ENCODE data around the gene SLC66A3. TPM values are rescaled to one million over a fixed set of nuclear protein-coding genes. Genes with fewer than 3 reads are reported as not detected.

SLC66A3 gene
- total RNA-seq, 1 donor from 2014 or later = 23.3 TPM

GRCh38 chr2:11142987-11143386, 12.3 kb upstream of the SLC66A3 start:
- TF ChIP-seq CTCF (IDR thresholded peaks at IDR 0.05) = no peak
- H3K27ac Mint-ChIP-seq (ENCODE audit: unreplicated experiment) = no peak overlapping the region
- no peaks in the 10 kb centered on the region for H3K9me3 Mint-ChIP-seq (ENCODE audit: unreplicated experiment)
- peaks cover 8% of the 10 kb centered on the region for H3K27me3 Mint-ChIP-seq (ENCODE audit: unreplicated experiment)
- peaks cover 15% of the 10 kb centered on the region for H3K4me1 Mint-ChIP-seq (ENCODE audit: unreplicated experiment)
- no peak overlapping the region for H3K4me3 Mint-ChIP-seq (ENCODE audit: unreplicated experiment)
- DNase-seq (ENCODE audit: extremely low spot score, unreplicated experiment) = no peak
- no peaks in the 10 kb centered on the region for H3K36me3 Mint-ChIP-seq (ENCODE audit: unreplicated experiment)

- Mint-ChIP-seq H3K9me3 (ENCODE audit: unreplicated experiment) (no peaks in the 10 kb centered on the region), H3K36me3 (ENCODE audit: unreplicated experiment) (no peaks in the 10 kb centered on the region), H3K4me3 (ENCODE audit: unreplicated experiment) (no peak overlapping the region), H3K27ac (ENCODE audit: unreplicated experiment) (no peak overlapping the region), H3K4me1 (ENCODE audit: unreplicated experiment) (peaks cover 15% of the 10 kb centered on the region), H3K27me3 (ENCODE audit: unreplicated experiment) (peaks cover 8% of the 10 kb centered on the region)
- no peak for TF ChIP-seq CTCF (IDR thresholded peaks at IDR 0.05)
- DNase-seq (ENCODE audit: extremely low spot score, unreplicated experiment) = no peak
Measured at GRCh38 chr2:11144077-11144737, 11.1 kb upstream of the SLC66A3 start.

GRCh38 chr2:11144738-11145079, 10.6 kb upstream of the SLC66A3 start:
- no peak overlapping the region for H3K4me3 Mint-ChIP-seq (ENCODE audit: unreplicated experiment)
- H3K4me1 Mint-ChIP-seq (ENCODE audit: unreplicated experiment) = peaks cover 15% of the 10 kb centered on the region
- H3K36me3 Mint-ChIP-seq (ENCODE audit: unreplicated experiment) = no peaks in the 10 kb centered on the region
- H3K27me3 Mint-ChIP-seq (ENCODE audit: unreplicated experiment) = peaks cover 8% of the 10 kb centered on the region
- no peak for DNase-seq (ENCODE audit: extremely low spot score, unreplicated experiment)
- no peak for TF ChIP-seq CTCF (IDR thresholded peaks at IDR 0.05)
- no peaks in the 10 kb centered on the region for H3K9me3 Mint-ChIP-seq (ENCODE audit: unreplicated experiment)
- no peak overlapping the region for H3K27ac Mint-ChIP-seq (ENCODE audit: unreplicated experiment)

- no peaks in the 10 kb centered on the region for H3K36me3 Mint-ChIP-seq (ENCODE audit: unreplicated experiment)
- no peak for DNase-seq (ENCODE audit: extremely low spot score, unreplicated experiment)
- peaks cover 8% of the 10 kb centered on the region for H3K27me3 Mint-ChIP-seq (ENCODE audit: unreplicated experiment)
- H3K4me1 Mint-ChIP-seq (ENCODE audit: unreplicated experiment) = peaks cover 14% of the 10 kb centered on the region
- H3K27ac Mint-ChIP-seq (ENCODE audit: unreplicated experiment) = no peak overlapping the region
- no peak for TF ChIP-seq CTCF (IDR thresholded peaks at IDR 0.05)
- H3K9me3 Mint-ChIP-seq (ENCODE audit: unreplicated experiment) = no peaks in the 10 kb centered on the region
- no peak overlapping the region for H3K4me3 Mint-ChIP-seq (ENCODE audit: unreplicated experiment)
Measured at GRCh38 chr2:11145350-11145749, 9.9 kb upstream of the SLC66A3 start.

DNA sequence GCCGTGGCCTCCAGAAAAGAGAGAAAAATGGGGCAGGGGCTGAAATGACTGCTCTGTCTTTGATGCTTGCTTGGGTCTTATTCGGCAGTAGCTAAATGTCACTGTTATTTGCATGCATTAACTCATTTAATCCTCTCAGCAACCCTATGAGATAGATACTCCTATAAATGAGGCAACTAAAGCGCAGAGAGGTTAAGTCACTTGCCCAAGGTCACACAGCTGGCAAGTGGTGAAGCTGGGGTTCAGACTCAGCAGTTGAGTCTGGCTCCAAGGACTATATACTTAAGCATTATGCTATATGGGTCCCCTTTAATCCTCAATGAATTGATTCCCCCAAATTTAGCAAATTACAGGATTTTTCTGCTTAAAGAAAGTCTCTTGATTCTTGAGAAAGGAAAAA, 9.2 kb upstream of the SLC66A3 start:
- Mint-ChIP-seq H3K36me3 (ENCODE audit: unreplicated experiment) (no peaks in the 10 kb centered on the region), H3K4me3 (ENCODE audit: unreplicated experiment) (no peak overlapping the region)
- TF ChIP-seq CTCF (IDR thresholded peaks at IDR 0.05) = no peak

More for the DNA sequence above, 9.2 kb upstream of the SLC66A3 start:
- H3K27ac Mint-ChIP-seq (ENCODE audit: unreplicated experiment) = no peak overlapping the region
- no peak for DNase-seq (ENCODE audit: extremely low spot score, unreplicated experiment)
- H3K27me3 Mint-ChIP-seq (ENCODE audit: unreplicated experiment) = peaks cover 8% of the 10 kb centered on the region
- no peaks in the 10 kb centered on the region for H3K9me3 Mint-ChIP-seq (ENCODE audit: unreplicated experiment)
- H3K4me1 Mint-ChIP-seq (ENCODE audit: unreplicated experiment) = peaks cover 8% of the 10 kb centered on the region

All from osteocyte (in vitro differentiated cells).